ENCODE data around the gene KIF6.

The KIF6 gene

GRCh38 chr6:39402239-39402751 lies 322.9 kb downstream of the KIF6 start:
- Histone ChIP-seq H3K36me3 (ENCODE audit: control insufficient read depth in 4 of 4, insufficient read depth in 4 of 4, low read length in 3 of 4) (no peaks in the 10 kb centered on the region), H3K27ac (ENCODE audit: insufficient read depth in 1 of 2, low read depth in 1 of 2, low read length in 2 of 2, poor library complexity in 1 of 2, severe bottlenecking in 2 of 2) (no peak overlapping the region), H3K27me3 (replicated peaks in 2 of 5; ENCODE audit: control insufficient read depth in 4 of 5, insufficient read depth in 5 of 5, low read length in 4 of 5) (no peaks in the 10 kb centered on the region), H3K9me3 (ENCODE audit: control extremely low read depth in 1 of 5, control insufficient read depth in 4 of 5, insufficient read depth in 2 of 5, low read depth in 1 of 5, low read length in 4 of 5) (no peaks in the 10 kb centered on the region), H3K4me3 (ENCODE audit: control insufficient read depth in 1 of 7, extremely low read depth in 1 of 7, insufficient read depth in 4 of 7, low read depth in 2 of 7, low read length in 6 of 7) (no peak overlapping the region), H3K4me1 (ENCODE audit: control extremely low read depth in 1 of 4, control insufficient read depth in 4 of 4, insufficient read depth in 4 of 4, low read length in 3 of 4) (no peaks in the 10 kb centered on the region)
- 94% methylated on average over 6 of the region's 7 CpGs for WGBS (ENCODE audit: insufficient coverage)
- DNase-seq = no peak
- POLR2A ChIA-PET = no interaction called here
- CTCF ChIA-PET = no interaction called here

DNA sequence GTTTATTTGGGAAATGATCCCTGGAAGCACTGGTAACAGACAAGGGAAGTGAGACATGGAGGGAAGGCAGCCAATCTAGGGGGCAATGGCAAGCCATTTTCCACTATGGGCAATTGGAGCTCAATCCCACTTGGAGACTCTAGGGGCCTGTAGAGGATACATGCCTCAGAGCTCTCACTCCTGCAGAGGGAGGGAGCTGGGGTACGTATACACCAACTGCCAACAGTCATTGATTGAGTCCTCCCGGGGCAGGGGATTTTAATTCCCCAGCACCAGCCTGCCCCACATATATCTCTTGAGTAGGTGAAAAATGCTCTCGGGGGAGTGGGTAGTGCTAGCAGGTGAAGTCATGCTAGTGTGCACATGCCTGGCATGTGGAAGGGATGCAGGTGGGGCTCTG lies 323.8 kb downstream of the KIF6 start:
- no peak overlapping the region for H3K27ac ChIP-seq (ENCODE audit: insufficient read depth in 1 of 2, low read depth in 1 of 2, low read length in 2 of 2, poor library complexity in 1 of 2, severe bottlenecking in 2 of 2)
- H3K4me1 ChIP-seq (ENCODE audit: control extremely low read depth in 1 of 4, control insufficient read depth in 4 of 4, insufficient read depth in 4 of 4, low read length in 3 of 4) = no peaks in the 10 kb centered on the region
- DNase-seq = no peak
- ChIA-PET POLR2A (no interaction called here), CTCF (interaction anchor here (0.9 to 1.0 kb wide), 2 partner anchors 492 to 908 kb away, joined by 3 to 6 read pairs; no protein-coding TSS in a partner anchor)
- H3K27me3 ChIP-seq (replicated peaks in 2 of 5; ENCODE audit: control insufficient read depth in 4 of 5, insufficient read depth in 5 of 5, low read length in 4 of 5) = peaks cover 0 to 3% (median 0%) of the 10 kb centered on the region in 5 experiments
- WGBS (ENCODE audit: insufficient coverage) = no CpG with 5 or more reads among the region's 3 CpGs
- H3K4me3 ChIP-seq (ENCODE audit: control insufficient read depth in 1 of 7, extremely low read depth in 1 of 7, insufficient read depth in 4 of 7, low read depth in 2 of 7, low read length in 6 of 7) = no peak overlapping the region
- no peaks in the 10 kb centered on the region for H3K9me3 ChIP-seq (ENCODE audit: control extremely low read depth in 1 of 5, control insufficient read depth in 4 of 5, insufficient read depth in 2 of 5, low read depth in 1 of 5, low read length in 4 of 5)
- H3K36me3 ChIP-seq (ENCODE audit: control insufficient read depth in 4 of 4, insufficient read depth in 4 of 4, low read length in 3 of 4) = no peaks in the 10 kb centered on the region

DNA sequence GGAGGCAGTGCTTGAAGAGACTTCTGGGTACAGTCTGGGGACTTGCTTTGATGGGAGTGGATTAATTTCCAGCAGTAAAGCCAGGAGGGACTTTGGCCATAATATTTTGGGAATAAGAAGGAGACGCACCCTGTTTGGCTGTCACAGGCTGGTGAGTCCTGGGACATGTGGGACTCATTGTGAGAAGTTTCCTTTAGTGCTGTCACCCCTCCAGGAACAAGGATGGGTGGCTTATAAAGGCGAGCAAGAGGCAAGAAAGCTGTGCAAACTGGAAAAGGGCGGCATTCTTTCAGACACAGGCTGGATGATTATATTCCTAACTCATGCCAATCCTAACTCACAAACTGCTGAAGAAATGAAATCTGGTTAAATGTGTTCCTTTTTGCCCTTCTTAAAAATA lies 325.2 kb downstream of the KIF6 start:
- no peak overlapping the region for H3K4me3 ChIP-seq (ENCODE audit: control insufficient read depth in 1 of 7, extremely low read depth in 1 of 7, insufficient read depth in 4 of 7, low read depth in 2 of 7, low read length in 6 of 7)
- 100% methylated on average over 2 of the region's 3 CpGs for WGBS (ENCODE audit: insufficient coverage)
- H3K9me3 ChIP-seq (ENCODE audit: control extremely low read depth in 1 of 5, control insufficient read depth in 4 of 5, insufficient read depth in 2 of 5, low read depth in 1 of 5, low read length in 4 of 5) = no peaks in the 10 kb centered on the region
- peaks cover 0 to 3% (median 0%) of the 10 kb centered on the region in 5 experiments for H3K27me3 ChIP-seq (replicated peaks in 2 of 5; ENCODE audit: control insufficient read depth in 4 of 5, insufficient read depth in 5 of 5, low read length in 4 of 5)
- ChIA-PET CTCF (no interaction called here), POLR2A (no interaction called here)
- H3K36me3 ChIP-seq (ENCODE audit: control insufficient read depth in 4 of 4, insufficient read depth in 4 of 4, low read length in 3 of 4) = no peaks in the 10 kb centered on the region
- no peak for DNase-seq
- H3K4me1 ChIP-seq (ENCODE audit: control extremely low read depth in 1 of 4, control insufficient read depth in 4 of 4, insufficient read depth in 4 of 4, low read length in 3 of 4) = no peaks in the 10 kb centered on the region
- no peak overlapping the region for H3K27ac ChIP-seq (ENCODE audit: insufficient read depth in 1 of 2, low read depth in 1 of 2, low read length in 2 of 2, poor library complexity in 1 of 2, severe bottlenecking in 2 of 2)

- ChIA-PET POLR2A (no interaction called here), CTCF (no interaction called here)
- no peak for DNase-seq
- 100% methylated on average over 1 of the region's 5 CpGs for WGBS (ENCODE audit: insufficient coverage)
- Histone ChIP-seq H3K9me3 (ENCODE audit: control extremely low read depth in 1 of 5, control insufficient read depth in 4 of 5, insufficient read depth in 2 of 5, low read depth in 1 of 5, low read length in 4 of 5) (no peaks in the 10 kb centered on the region), H3K27me3 (replicated peaks in 2 of 5; ENCODE audit: control insufficient read depth in 4 of 5, insufficient read depth in 5 of 5, low read length in 4 of 5) (peaks cover 0 to 3% (median 0%) of the 10 kb centered on the region in 5 experiments), H3K4me3 (ENCODE audit: control insufficient read depth in 1 of 7, extremely low read depth in 1 of 7, insufficient read depth in 4 of 7, low read depth in 2 of 7, low read length in 6 of 7) (no peak overlapping the region), H3K36me3 (ENCODE audit: control insufficient read depth in 4 of 4, insufficient read depth in 4 of 4, low read length in 3 of 4) (no peaks in the 10 kb centered on the region), H3K27ac (ENCODE audit: insufficient read depth in 1 of 2, low read depth in 1 of 2, low read length in 2 of 2, poor library complexity in 1 of 2, severe bottlenecking in 2 of 2) (no peak overlapping the region), H3K4me1 (ENCODE audit: control extremely low read depth in 1 of 4, control insufficient read depth in 4 of 4, insufficient read depth in 4 of 4, low read length in 3 of 4) (no peaks in the 10 kb centered on the region)
These were observed 328.4 kb downstream of the KIF6 start for GRCh38 chr6:39396854-39397253.

- ChIA-PET POLR2A (no interaction called here), CTCF (no interaction called here)
- no peak overlapping the region for H3K4me3 ChIP-seq (ENCODE audit: control insufficient read depth in 1 of 7, extremely low read depth in 1 of 7, insufficient read depth in 4 of 7, low read depth in 2 of 7, low read length in 6 of 7)
- WGBS (ENCODE audit: insufficient coverage) = 96% methylated on average over 5 of the region's 5 CpGs
- H3K4me1 ChIP-seq (ENCODE audit: control extremely low read depth in 1 of 4, control insufficient read depth in 4 of 4, insufficient read depth in 4 of 4, low read length in 3 of 4) = no peaks in the 10 kb centered on the region
- H3K9me3 ChIP-seq (ENCODE audit: control extremely low read depth in 1 of 5, control insufficient read depth in 4 of 5, insufficient read depth in 2 of 5, low read depth in 1 of 5, low read length in 4 of 5) = no peaks in the 10 kb centered on the region
- peaks cover 0 to 6% (median 0%) of the 10 kb centered on the region in 5 experiments for H3K27me3 ChIP-seq (replicated peaks in 2 of 5; ENCODE audit: control insufficient read depth in 4 of 5, insufficient read depth in 5 of 5, low read length in 4 of 5)
- no peak for DNase-seq
- H3K36me3 ChIP-seq (ENCODE audit: control insufficient read depth in 4 of 4, insufficient read depth in 4 of 4, low read length in 3 of 4) = no peaks in the 10 kb centered on the region
- H3K27ac ChIP-seq (ENCODE audit: insufficient read depth in 1 of 2, low read depth in 1 of 2, low read length in 2 of 2, poor library complexity in 1 of 2, severe bottlenecking in 2 of 2) = no peak overlapping the region
These were observed 332.1 kb downstream of the KIF6 start for GRCh38 chr6:39393075-39393474.

DNA sequence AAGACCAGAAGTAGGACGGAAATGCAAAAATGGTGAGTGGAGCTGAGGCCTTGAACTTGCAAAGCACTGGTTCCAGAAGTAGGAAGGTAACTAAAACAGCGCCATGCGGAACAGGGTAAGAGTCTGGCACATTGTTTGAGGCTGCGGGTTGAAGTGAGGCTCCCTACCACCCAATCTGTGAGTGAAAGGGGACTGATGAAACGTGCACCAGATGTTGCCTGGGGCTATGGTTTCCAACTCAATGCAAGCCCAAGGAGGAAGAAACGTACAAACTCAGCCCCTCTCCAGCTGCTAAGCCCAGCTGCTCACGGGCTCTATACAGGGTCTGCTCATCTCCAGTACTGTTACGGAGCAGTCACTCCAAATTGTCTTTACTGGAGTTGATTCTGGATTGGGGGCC lies 334.0 kb downstream of the KIF6 start:
- WGBS (ENCODE audit: insufficient coverage) = 97% methylated on average over 8 of the region's 8 CpGs
- CTCF ChIA-PET = no interaction called here
- DNase-seq = no peak
- Histone ChIP-seq H3K4me3 (ENCODE audit: control insufficient read depth in 1 of 7, extremely low read depth in 1 of 7, insufficient read depth in 4 of 7, low read depth in 2 of 7, low read length in 6 of 7) (no peak overlapping the region), H3K9me3 (ENCODE audit: control extremely low read depth in 1 of 5, control insufficient read depth in 4 of 5, insufficient read depth in 2 of 5, low read depth in 1 of 5, low read length in 4 of 5) (no peaks in the 10 kb centered on the region), H3K27me3 (replicated peaks in 2 of 5; ENCODE audit: control insufficient read depth in 4 of 5, insufficient read depth in 5 of 5, low read length in 4 of 5) (peaks cover 0 to 2% (median 0%) of the 10 kb centered on the region in 5 experiments), H3K4me1 (ENCODE audit: control extremely low read depth in 1 of 4, control insufficient read depth in 4 of 4, insufficient read depth in 4 of 4, low read length in 3 of 4) (no peaks in the 10 kb centered on the region), H3K36me3 (ENCODE audit: control insufficient read depth in 4 of 4, insufficient read depth in 4 of 4, low read length in 3 of 4) (no peaks in the 10 kb centered on the region), H3K27ac (ENCODE audit: insufficient read depth in 1 of 2, low read depth in 1 of 2, low read length in 2 of 2, poor library complexity in 1 of 2, severe bottlenecking in 2 of 2) (no peak overlapping the region)
- POLR2A ChIA-PET = no interaction called here

GRCh38 chr6:39389484-39389767 lies 335.8 kb downstream of the KIF6 start:
- 93% methylated on average over 3 of the region's 3 CpGs for WGBS (ENCODE audit: insufficient coverage)
- DNase-seq = no peak
- no peak overlapping the region for H3K4me3 ChIP-seq (ENCODE audit: control insufficient read depth in 1 of 7, extremely low read depth in 1 of 7, insufficient read depth in 4 of 7, low read depth in 2 of 7, low read length in 6 of 7)

More at GRCh38 chr6:39389484-39389767, 335.8 kb downstream of the KIF6 start:
- POLR2A ChIA-PET = no interaction called here
- CTCF ChIA-PET = no interaction called here
- Histone ChIP-seq H3K27me3 (replicated peaks in 2 of 5; ENCODE audit: control insufficient read depth in 4 of 5, insufficient read depth in 5 of 5, low read length in 4 of 5) (peaks cover 0 to 2% (median 0%) of the 10 kb centered on the region in 5 experiments), H3K36me3 (ENCODE audit: control insufficient read depth in 4 of 4, insufficient read depth in 4 of 4, low read length in 3 of 4) (no peaks in the 10 kb centered on the region), H3K9me3 (ENCODE audit: control extremely low read depth in 1 of 5, control insufficient read depth in 4 of 5, insufficient read depth in 2 of 5, low read depth in 1 of 5, low read length in 4 of 5) (no peaks in the 10 kb centered on the region), H3K4me1 (ENCODE audit: control extremely low read depth in 1 of 4, control insufficient read depth in 4 of 4, insufficient read depth in 4 of 4, low read length in 3 of 4) (no peaks in the 10 kb centered on the region), H3K27ac (ENCODE audit: insufficient read depth in 1 of 2, low read depth in 1 of 2, low read length in 2 of 2, poor library complexity in 1 of 2, severe bottlenecking in 2 of 2) (no peak overlapping the region)
